HEK293 (cell line): ENCODE data around the gene FCHO2.

Experiments
- BCL11A ChIP-seq: fragments of 450-650 bp; formaldehyde crosslinking; IDR thresholded peaks from 2 replicates; pipeline ENCODE4 v1.5.1; 2016; ENCODE audit warnings: low read depth, missing biosample characterization, missing genetic modification characterization
- HOXA7 ChIP-seq: sonication (generic); formaldehyde crosslinking; IDR thresholded peaks from 2 replicates; pipeline ENCODE4 v1.8.1; 2022; ENCODE audit warnings: missing genetic modification reagents, borderline replicate concordance
- MEIS1 ChIP-seq: sonication (generic); formaldehyde crosslinking; IDR thresholded peaks from 2 replicates; pipeline ENCODE4 v1.8.1; 2022; ENCODE audit warnings: missing genetic modification reagents, mild to moderate bottlenecking, borderline replicate concordance
- TCF7L2 ChIP-seq: IDR thresholded peaks from 2 replicates; pipeline ENCODE4 v1.6.1; 2011; ENCODE audit warnings: low read depth, mild to moderate bottlenecking, inconsistent platforms, low read length, moderate library complexity, borderline replicate concordance
- ZFP3 ChIP-seq: fragments of 450-650 bp; formaldehyde crosslinking; IDR thresholded peaks from 2 replicates; pipeline ENCODE4 v1.5.1; 2016; ENCODE audit warnings: low read depth, missing biosample characterization, missing genetic modification characterization
- ZNF645 ChIP-seq: fragments of 450-650 bp; formaldehyde crosslinking; IDR thresholded peaks from 2 replicates; pipeline ENCODE4; 2016; ENCODE audit warnings: missing biosample characterization, missing genetic modification characterization
- TF ChIP-seq, protein P1 (sequence below): fragments of 450-650 bp; formaldehyde crosslinking; IDR thresholded peaks from 2 replicates; pipeline ENCODE4 v1.5.1; 2016; ENCODE audit warnings: missing biosample characterization, missing genetic modification characterization

DNA sequence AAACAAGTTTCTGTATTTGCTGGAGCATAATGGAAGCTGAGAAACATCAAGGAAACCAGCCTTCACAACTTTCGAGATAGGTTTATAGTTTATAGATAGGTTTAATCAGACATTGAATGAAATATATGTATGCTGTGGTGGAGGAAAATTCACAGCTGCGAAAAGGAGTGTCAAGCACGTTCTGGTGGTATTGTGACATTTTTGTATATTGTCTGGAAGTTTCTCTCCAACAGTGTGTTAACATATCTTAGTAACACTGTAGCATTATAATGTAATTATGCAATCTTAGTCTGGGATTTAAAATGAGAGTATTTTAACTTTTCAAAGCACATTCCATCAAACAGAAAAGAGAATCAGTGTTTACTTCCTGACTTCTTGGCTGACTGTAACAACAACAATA lies 50.0 kb downstream of the FCHO2 start:
- TF ChIP-seq ZFP3, result no peak
- no peak for TF ChIP-seq BCL11A (tag by site-specific recombination)
- TF ChIP-seq, protein P1, sequence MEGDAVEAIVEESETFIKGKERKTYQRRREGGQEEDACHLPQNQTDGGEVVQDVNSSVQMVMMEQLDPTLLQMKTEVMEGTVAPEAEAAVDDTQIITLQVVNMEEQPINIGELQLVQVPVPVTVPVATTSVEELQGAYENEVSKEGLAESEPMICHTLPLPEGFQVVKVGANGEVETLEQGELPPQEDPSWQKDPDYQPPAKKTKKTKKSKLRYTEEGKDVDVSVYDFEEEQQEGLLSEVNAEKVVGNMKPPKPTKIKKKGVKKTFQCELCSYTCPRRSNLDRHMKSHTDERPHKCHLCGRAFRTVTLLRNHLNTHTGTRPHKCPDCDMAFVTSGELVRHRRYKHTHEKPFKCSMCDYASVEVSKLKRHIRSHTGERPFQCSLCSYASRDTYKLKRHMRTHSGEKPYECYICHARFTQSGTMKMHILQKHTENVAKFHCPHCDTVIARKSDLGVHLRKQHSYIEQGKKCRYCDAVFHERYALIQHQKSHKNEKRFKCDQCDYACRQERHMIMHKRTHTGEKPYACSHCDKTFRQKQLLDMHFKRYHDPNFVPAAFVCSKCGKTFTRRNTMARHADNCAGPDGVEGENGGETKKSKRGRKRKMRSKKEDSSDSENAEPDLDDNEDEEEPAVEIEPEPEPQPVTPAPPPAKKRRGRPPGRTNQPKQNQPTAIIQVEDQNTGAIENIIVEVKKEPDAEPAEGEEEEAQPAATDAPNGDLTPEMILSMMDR, result no peak
- TF ChIP-seq MEIS1, result no peak
- no peak for TF ChIP-seq TCF7L2
- TF ChIP-seq HOXA7 (CRISPR knock-in tag), result no peak
- TF ChIP-seq ZNF645 (tag by site-specific recombination), result no peak
